DLD1 (cell line): ENCODE measurements around the gene COA5.

ENCODE experiments used
- in situ Hi-C: cut with HindIII; loops from 2 replicates; pipeline ENCODE4 v1.10.0; 2017; ENCODE audit warnings: low sequenced_read_pairs

Gene COA5

DNA sequence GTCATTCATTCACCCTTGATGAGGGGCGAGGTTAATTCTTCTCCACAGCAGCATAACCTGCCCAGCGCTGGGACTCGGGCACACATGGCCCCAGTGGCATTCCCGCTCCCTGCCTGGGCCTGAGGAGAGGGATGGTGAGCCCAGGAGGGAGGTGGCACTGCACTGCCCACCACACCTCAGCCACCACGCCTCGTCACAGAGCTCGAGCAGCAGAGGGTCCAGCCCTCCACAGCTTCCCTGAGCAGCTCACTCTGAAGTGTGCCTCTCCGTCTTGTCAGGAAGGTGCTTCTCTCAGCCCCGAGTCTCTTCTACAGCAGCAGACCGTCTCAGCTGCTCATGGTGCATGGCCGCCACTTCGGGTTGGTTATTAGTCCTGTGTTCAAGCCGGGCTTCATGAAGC is 34.9 kb downstream of the COA5 start:
- in situ Hi-C loops = no loop called here

- in situ Hi-C loops = no loop called here
Measured at GRCh38 chr2:98572676-98573075, 35.6 kb downstream of the COA5 start.

- in situ Hi-C loops = no loop called here
Measured at GRCh38 chr2:98572211-98572610, 36.1 kb downstream of the COA5 start.

- in situ Hi-C loops = no loop called here
Measured at GRCh38 chr2:98571796-98572195, 36.5 kb downstream of the COA5 start.

- in situ Hi-C loops = no loop called here
Measured at GRCh38 chr2:98571121-98571701, 37.1 kb downstream of the COA5 start.

DNA sequence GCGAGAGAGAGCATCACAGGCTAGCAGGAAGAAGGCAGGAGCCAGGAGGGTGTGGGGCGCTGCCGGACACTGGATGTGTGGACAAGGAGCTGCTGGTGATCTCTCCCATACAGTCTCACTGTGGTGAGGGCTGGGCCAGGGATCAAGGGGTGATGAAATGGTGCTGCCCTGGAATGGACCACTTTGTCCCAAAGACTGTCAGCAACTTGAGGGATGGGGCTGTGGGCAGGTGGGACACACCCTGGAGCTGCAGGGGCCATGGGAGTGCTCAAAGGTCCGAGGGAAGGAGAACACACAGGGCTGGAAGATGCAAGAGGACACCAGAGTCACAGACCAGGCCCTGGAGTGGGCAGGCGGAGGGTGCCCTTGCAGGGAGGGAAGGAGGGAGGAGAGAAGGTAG is 38.0 kb downstream of the COA5 start:
- in situ Hi-C loops = no loop called here

- in situ Hi-C loops = no loop called here
Measured at GRCh38 chr2:98569915-98570314, 38.4 kb downstream of the COA5 start.

GRCh38 chr2:98569197-98569793 is 39.0 kb downstream of the COA5 start:
- in situ Hi-C loops = no loop called here

DNA sequence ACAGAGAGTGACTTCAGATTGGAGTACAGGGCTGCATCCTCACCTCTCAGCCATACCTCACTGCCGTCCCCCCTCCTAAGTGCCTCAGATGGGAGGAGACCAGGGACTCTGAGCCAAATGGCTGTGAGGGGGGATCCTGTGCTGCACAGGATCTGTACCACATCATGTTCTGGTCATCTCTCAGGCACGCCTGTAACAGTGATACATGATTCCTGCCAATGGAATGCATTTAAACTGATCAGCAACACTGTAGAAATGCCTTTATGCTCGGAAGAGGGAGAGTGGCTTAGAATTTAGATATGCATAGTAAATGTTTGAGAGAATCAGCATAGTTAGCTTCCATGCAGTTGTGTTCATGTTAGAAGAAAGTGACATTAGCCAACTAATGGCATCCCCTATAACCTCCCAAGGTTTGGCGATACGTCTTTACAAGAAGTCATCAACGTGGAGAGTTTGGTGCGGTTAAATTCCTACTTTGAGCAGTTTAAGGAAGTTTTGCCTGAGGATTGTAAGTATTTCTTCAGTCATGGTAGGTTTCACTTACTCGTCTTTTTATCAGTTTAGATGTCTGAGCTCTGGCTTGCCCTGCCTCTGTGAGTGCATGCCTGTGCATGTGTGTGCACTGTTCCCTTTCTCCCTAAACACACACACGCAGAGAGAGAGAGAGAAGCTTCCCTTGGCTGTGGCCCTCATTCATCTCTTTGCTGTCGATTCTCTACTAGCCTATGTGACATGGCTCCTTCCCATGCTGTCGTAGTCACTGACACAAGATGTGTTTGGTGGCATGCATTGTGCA is 40.0 kb downstream of the COA5 start:
- in situ Hi-C loops = no loop called here

GRCh38 chr2:98565941-98566340 is 42.4 kb downstream of the COA5 start:
- in situ Hi-C loops = no loop called here

GRCh38 chr2:98565286-98565860 is 42.9 kb downstream of the COA5 start:
- in situ Hi-C loops = no loop called here

DNA sequence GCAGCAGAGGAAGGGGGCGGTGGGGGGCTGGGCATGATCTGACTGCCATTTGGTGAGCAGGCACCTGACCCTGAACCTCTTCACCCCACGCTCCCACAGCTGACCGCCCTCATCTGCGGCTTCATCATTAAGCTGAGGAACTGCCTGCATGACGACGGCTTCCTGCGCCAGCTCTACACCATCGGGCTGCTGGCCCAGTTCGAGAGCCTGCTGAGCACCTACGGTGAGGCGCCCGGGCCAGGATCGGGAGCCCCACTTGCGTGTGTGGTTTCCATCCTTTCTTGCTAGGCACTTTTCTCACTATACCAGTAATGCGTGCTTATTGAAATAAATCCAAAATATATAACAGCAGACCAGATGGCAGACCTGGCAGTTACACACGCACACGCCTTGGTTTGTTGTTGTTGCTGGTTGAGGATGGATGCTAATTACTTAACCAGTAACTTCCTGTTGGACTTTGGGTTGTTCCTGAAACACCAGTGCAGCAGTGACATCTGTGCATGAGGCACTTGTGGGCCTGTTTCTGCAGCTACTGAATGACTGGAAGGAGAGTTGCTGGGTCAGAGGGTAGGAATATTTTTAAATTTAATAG is 43.7 kb downstream of the COA5 start:
- in situ Hi-C loops = no loop called here

- in situ Hi-C loops = no loop called here
Measured at GRCh38 chr2:98563394-98563793, 44.9 kb downstream of the COA5 start.

DNA sequence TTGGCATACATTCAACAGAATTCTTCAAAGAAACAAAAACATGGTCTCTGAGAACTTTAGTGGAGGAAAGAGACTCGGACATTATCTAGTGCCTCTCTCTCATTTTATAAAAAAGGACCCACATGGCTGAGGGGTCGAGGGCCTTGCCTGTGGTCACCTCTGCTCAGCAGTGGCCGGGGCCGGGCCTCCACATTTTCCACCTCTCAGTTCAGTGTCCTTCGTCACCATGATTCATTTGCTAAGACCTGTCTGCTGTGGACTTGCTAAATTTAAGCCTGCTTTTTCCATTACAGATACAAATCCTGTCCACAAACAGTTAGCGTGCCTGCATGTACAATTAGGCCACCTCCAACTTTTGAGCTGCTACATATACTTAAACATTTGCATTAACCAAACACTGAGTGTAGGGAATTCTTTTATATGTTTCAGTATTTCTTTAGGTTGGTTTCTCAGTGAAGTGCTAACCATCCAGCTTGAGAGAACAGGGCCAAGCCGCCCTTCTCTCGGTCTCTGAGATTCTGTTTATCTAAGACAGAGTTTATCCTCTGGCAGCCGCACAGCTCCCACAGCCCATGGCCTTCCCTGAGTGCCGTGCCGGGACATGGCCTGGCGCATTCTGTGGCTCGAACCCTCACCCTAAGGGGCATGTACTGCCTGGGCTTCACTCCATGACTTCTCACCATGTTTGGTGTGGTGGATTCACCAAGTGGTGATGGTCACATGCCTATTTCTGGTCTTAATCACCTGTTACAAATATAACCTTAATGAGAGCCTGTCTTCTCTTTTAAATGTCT is 46.2 kb downstream of the COA5 start:
- in situ Hi-C loops = no loop called here

GRCh38 chr2:98561018-98561417 is 47.3 kb downstream of the COA5 start:
- in situ Hi-C loops = no loop called here

- in situ Hi-C loops = no loop called here
Measured at GRCh38 chr2:98560256-98560771, 48.0 kb downstream of the COA5 start.

DNA sequence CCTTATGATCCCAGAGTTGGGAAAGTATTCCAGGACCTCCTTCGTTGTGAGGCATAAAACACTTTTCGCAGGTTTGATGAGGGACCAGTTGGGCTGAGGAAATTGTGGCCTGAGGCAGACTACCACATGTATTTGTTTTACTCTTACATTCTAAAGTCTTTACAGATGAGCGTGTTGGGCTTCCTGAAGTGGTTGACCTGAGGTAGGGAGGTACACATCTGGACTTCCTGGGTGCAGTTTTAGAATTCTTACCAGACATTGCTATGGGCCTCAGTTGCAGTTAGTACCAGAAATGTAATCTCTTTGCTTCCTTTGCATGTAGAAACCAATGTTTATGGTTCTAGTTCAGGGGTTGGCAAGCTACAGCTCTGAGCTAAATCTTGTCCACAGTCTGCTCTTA is 48.7 kb downstream of the COA5 start:
- in situ Hi-C loops = no loop called here

GRCh38 chr2:98558852-98559530 is 49.3 kb downstream of the COA5 start:
- in situ Hi-C loops = no loop called here

- in situ Hi-C loops = no loop called here
Measured at GRCh38 chr2:98556344-98557033, 51.8 kb downstream of the COA5 start.
